Neuronal stem cell (in vitro differentiated cells): ENCODE data around the gene ART5.

Experiments
- DNase-seq: peaks from one replicate; pipeline ENCODE4 v3.0.0-alpha.2; 2013; ENCODE audit warnings: low spot score
- H2AFZ ChIP-seq: one replicate; pipeline ENCODE4 v1.6.1; 2013; ENCODE audit warnings: mild to moderate bottlenecking, low read length, inconsistent platforms
- H2AK5ac ChIP-seq: 2 replicates; pipeline ENCODE4 v1.6.1; 2013; ENCODE audit warnings: low read depth, mild to moderate bottlenecking, inconsistent platforms, low read length, moderate library complexity, mixed read lengths
- H2BK120ac ChIP-seq: 2 replicates; pipeline ENCODE4 v1.6.1; 2013; ENCODE audit warnings: low read depth, mild to moderate bottlenecking, inconsistent platforms, low read length, moderate library complexity, mixed read lengths
- H2BK12ac ChIP-seq: one replicate; pipeline ENCODE4 v1.6.1; 2013; ENCODE audit warnings: low read length, inconsistent platforms
- H2BK15ac ChIP-seq: 2 replicates; pipeline ENCODE4 v1.6.1; 2013; ENCODE audit warnings: mild to moderate bottlenecking, low read length, inconsistent platforms, mixed read lengths
- H2BK5ac ChIP-seq: one replicate; pipeline ENCODE4 v1.6.1; 2013; ENCODE audit warnings: inconsistent platforms, mild to moderate bottlenecking, low read length, moderate library complexity
- H3K14ac ChIP-seq: one replicate; pipeline ENCODE4 v1.6.1; 2013; ENCODE audit warnings: low read length, inconsistent platforms
- H3K18ac ChIP-seq: 2 replicates; pipeline ENCODE4 v1.6.1; 2013; ENCODE audit warnings: low read length, inconsistent platforms
- H3K23ac ChIP-seq: 2 replicates; pipeline ENCODE4 v1.6.1; 2013; ENCODE audit warnings: low read depth, mild to moderate bottlenecking, mixed read lengths, low read length, inconsistent platforms; ENCODE audit not compliant: poor library complexity
- H3K27ac ChIP-seq: replicated peaks from 3 replicates; pipeline ENCODE4 v1.5.1; 2013; ENCODE audit warnings: low read length, inconsistent platforms
- H3K27me3 ChIP-seq, 3 experiments: 2 replicates each; pipeline ENCODE4 v1.6.1; 2013; ENCODE audit warnings: low read length in 3 of 3, mild to moderate bottlenecking in 2 of 3, inconsistent platforms in 1 of 3, low read depth in 1 of 3, mixed read lengths in 1 of 3, moderate library complexity in 1 of 3; ENCODE audit not compliant: control insufficient read depth in 3 of 3, insufficient read depth in 3 of 3
- H3K36me3 ChIP-seq, 2 donors: replicated peaks in 1 of 2; 2 replicates each; pipeline ENCODE4 v1.6.1; 2013; ENCODE audit warnings: low read length in 2 of 2; ENCODE audit not compliant: control insufficient read depth in 2 of 2, insufficient read depth in 2 of 2
- H3K4ac ChIP-seq: 2 replicates; pipeline ENCODE4 v1.6.1; 2013; ENCODE audit warnings: inconsistent platforms, mild to moderate bottlenecking, low read length, moderate library complexity
- H3K4me1 ChIP-seq, 2 donors: 1 replicate in 1 of 2; 2 replicates in 1 of 2; pipeline ENCODE4 v1.6.1; 2013; ENCODE audit warnings: low read length in 2 of 2, low read depth in 1 of 2; ENCODE audit not compliant: control insufficient read depth in 2 of 2, insufficient read depth in 1 of 2
- H3K4me2 ChIP-seq: one replicate; pipeline ENCODE4 v1.6.1; 2013; ENCODE audit warnings: mild to moderate bottlenecking, low read length, inconsistent platforms; ENCODE audit not compliant: insufficient read depth, poor library complexity, severe bottlenecking
- H3K4me3 ChIP-seq, 2 donors: 2 replicates each; pipeline ENCODE4 v1.5.1; 2013; ENCODE audit warnings: low read length in 2 of 2, mild to moderate bottlenecking in 2 of 2, inconsistent platforms in 1 of 2, moderate library complexity in 1 of 2
- H3K79me1 ChIP-seq: one replicate; pipeline ENCODE4 v1.6.1; 2013; ENCODE audit warnings: low read depth, mild to moderate bottlenecking, inconsistent platforms, low read length, moderate library complexity
- H3K9ac ChIP-seq: one replicate; pipeline ENCODE4 v1.6.1; 2013; ENCODE audit warnings: mild to moderate bottlenecking, low read depth, low read length, inconsistent platforms; ENCODE audit not compliant: poor library complexity
- H3K9me3 ChIP-seq, 2 donors: replicated peaks in 1 of 2; 2 replicates each; pipeline versions ENCODE3 to v1.6.1; 2013; ENCODE audit warnings: low read length in 2 of 2, mild to moderate bottlenecking in 2 of 2, inconsistent platforms in 1 of 2, low read depth in 1 of 2, mixed read lengths in 1 of 2, moderate library complexity in 1 of 2; ENCODE audit not compliant: control insufficient read depth in 2 of 2, insufficient read depth in 1 of 2
- H4K8ac ChIP-seq: one replicate; pipeline ENCODE4 v1.6.1; 2013; ENCODE audit warnings: low read depth, mild to moderate bottlenecking, inconsistent platforms, low read length, moderate library complexity
- H4K91ac ChIP-seq: one replicate; pipeline ENCODE4 v1.6.1; 2013; ENCODE audit warnings: low read length, low read depth, mild to moderate bottlenecking, inconsistent platforms; ENCODE audit not compliant: poor library complexity
- WGBS, 2 donors: extraction: QIAGEN DNeasy Blood & Tissue Kit; methylation state at CpG; one replicate each; pipeline ENCODE4 v1.1.7; 2013; ENCODE audit warnings: missing lambda C conversion rate in 2 of 2, mixed read lengths in 1 of 2; ENCODE audit not compliant: insufficient read length in 2 of 2, insufficient replicate concordance in 1 of 2; ENCODE audit errors: extremely low coverage in 2 of 2; 5-methylcytosine and 5-hydroxymethylcytosine counted together

The ART5 gene

DNA sequence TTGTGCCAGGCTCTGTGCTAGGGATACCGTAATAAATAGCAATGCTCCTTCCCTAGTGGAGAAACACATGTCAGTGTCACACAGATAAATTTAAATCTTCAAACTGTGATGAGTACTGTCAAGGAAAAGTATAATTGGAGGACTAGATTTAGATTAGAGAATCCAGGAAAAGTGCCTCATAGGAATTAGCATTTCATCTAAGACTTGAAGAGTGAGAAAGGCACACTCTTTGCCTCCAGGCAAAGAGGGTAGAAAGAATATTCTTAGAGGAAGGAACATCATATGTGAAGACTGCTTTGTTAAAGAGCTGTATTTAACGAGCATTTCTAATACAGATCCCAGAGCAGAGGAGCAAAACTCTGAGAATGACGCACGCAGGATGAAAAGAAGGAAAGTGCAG, 30.9 kb downstream of the ART5 start:
- no peak overlapping the region for H2BK120ac ChIP-seq
- no peaks in the 10 kb centered on the region for H3K79me1 ChIP-seq
- H2AFZ ChIP-seq: no peak overlapping the region
- no peak overlapping the region for H2BK5ac ChIP-seq
- H2AK5ac ChIP-seq: no peak overlapping the region
- no peak overlapping the region for H2BK12ac ChIP-seq
- no peak overlapping the region for H3K9ac ChIP-seq
- H3K4me2 ChIP-seq: no peak overlapping the region
- H3K14ac ChIP-seq: no peak overlapping the region
- peaks cover 0 to 2% of the 10 kb centered on the region in 2 donors for H3K9me3 ChIP-seq
- no peak overlapping the region for H3K23ac ChIP-seq
- no peak overlapping the region for H4K91ac ChIP-seq
- no peak overlapping the region for H3K4me3 ChIP-seq
- H4K8ac ChIP-seq: no peak overlapping the region
- H3K4me1 ChIP-seq: peaks cover 0 to 2% of the 10 kb centered on the region in 2 donors
- DNase-seq: no peak
- H3K27ac ChIP-seq: no peak overlapping the region
- H3K27me3 ChIP-seq: peaks cover 0 to 2% (median 0%) of the 10 kb centered on the region in 3 experiments
- H3K18ac ChIP-seq: no peak overlapping the region
- WGBS, 2 donors: no CpG with 5 or more reads among the region's 4 CpGs
- no peaks in the 10 kb centered on the region for H3K36me3 ChIP-seq
- H2BK15ac ChIP-seq: no peak overlapping the region
- H3K4ac ChIP-seq: no peak overlapping the region

DNA sequence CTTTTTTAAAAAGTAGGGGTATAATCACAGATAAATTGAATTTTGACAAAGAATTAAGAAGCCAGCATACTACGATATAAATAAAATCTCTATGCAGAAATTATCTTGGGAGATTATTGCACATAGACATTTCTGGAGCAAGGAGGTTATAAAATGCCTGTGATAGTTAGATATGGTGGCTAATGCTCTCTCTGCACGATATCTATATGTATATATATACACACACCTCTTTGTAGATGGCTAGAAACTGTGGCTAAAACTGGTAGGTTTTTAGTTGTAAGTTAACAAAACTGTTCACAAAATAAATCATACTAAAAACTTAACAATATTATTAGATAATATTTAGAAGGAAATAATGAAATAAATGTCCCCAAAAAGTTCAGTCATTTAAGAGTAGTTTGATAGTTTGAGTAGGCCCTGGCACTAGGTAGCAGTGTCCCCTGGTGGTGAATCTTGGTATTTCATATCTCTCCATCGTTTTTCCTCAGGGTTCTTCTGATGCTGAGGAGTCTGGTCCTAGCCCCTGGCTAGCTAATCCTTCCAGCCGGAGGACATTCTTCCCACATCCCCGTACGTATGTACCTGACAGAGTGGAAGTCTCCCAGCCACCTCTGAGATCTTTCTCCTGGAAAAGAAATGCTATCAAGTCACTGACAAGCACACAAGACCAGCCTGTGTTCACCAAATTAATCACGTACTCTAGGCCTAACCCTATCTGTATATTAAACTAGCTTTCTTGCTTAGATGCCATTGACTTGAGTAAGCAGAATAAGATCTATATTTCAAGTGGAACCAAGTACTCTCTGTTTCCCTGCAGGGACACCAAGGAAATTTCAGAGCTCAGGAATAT, 32.2 kb downstream of the ART5 start:
- Histone ChIP-seq H3K36me3 (no peaks in the 10 kb centered on the region), H3K4me1 (no peaks in the 10 kb centered on the region), H2AFZ (no peak overlapping the region), H3K4ac (no peak overlapping the region), H3K9ac (no peak overlapping the region), H2AK5ac (no peak overlapping the region), H3K23ac (no peak overlapping the region), H3K27ac (no peak overlapping the region), H3K79me1 (no peaks in the 10 kb centered on the region), H2BK15ac (no peak overlapping the region), H3K9me3 (peaks cover 0 to 2% of the 10 kb centered on the region in 2 donors), H3K18ac (no peak overlapping the region), H3K27me3 (peaks cover 0 to 2% (median 0%) of the 10 kb centered on the region in 3 experiments), H2BK12ac (no peak overlapping the region), H3K14ac (no peak overlapping the region), H2BK120ac (no peak overlapping the region), H3K4me2 (no peak overlapping the region), H2BK5ac (no peak overlapping the region), H4K8ac (no peak overlapping the region), H4K91ac (no peak overlapping the region), H3K4me3 (no peak overlapping the region)
- peak; percentile 54 for DNase-seq
- no CpG with 5 or more reads among the region's 7 CpGs for WGBS, 2 donors

DNA sequence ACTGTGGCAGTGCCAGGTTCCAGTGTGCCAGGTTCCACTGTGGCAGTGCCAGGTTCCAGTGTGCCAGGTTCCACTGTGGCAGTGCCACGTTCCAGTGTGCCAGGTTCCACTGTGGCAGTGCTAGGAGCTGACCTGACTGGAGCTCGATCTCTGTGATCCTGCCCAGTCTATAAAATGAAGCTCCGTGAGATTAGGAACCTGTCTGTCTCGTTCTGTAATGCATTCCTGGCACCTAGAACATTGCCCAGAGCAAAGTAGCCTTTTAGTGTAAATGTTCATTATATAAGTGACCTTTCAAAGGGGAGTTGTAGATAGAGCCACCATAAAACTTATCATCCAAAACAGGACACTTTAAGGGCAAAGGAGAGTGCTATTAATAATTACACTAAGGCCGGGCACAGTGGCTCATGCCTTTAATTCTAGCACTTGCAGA, 36.0 kb downstream of the ART5 start:
- Histone ChIP-seq H2AFZ (no peak overlapping the region), H4K91ac (no peak overlapping the region), H3K23ac (no peak overlapping the region), H3K79me1 (no peaks in the 10 kb centered on the region), H3K9me3 (peaks cover 0 to 2% of the 10 kb centered on the region in 2 donors), H3K18ac (no peak overlapping the region), H2BK12ac (no peak overlapping the region), H3K4me3 (no peak overlapping the region), H2AK5ac (no peak overlapping the region), H3K27me3 (peaks cover 0 to 2% (median 0%) of the 10 kb centered on the region in 3 experiments), H3K4me1 (no peaks in the 10 kb centered on the region), H3K27ac (no peak overlapping the region), H4K8ac (no peak overlapping the region), H3K4me2 (no peak overlapping the region), H3K4ac (no peak overlapping the region), H3K36me3 (no peaks in the 10 kb centered on the region), H2BK5ac (no peak overlapping the region), H2BK15ac (no peak overlapping the region), H3K14ac (no peak overlapping the region), H2BK120ac (no peak overlapping the region), H3K9ac (no peak overlapping the region)
- DNase-seq: no peak
- WGBS, 2 donors: no CpG with 5 or more reads among the region's 5 CpGs

DNA sequence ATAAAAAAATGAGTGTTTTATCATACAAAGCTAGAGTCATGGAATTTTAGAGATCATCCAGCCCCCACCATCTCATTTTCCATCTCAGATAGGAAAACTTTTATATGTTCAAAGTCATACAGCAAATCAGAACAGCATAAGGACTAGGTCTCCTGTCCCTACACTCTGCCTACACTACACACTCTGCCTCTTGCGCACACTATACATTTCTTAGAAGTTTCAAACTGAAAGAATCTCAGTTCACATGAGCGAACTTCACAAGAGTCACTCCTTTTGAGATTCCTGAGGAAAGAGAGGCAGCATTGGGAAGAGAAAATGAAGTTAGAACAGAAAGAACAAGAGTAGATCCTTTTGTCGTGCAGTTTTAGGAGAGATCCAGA, 36.5 kb downstream of the ART5 start:
- Histone ChIP-seq H3K4me2 (no peak overlapping the region), H2AK5ac (no peak overlapping the region), H3K9me3 (peaks cover 0 to 2% of the 10 kb centered on the region in 2 donors), H3K9ac (no peak overlapping the region), H3K23ac (no peak overlapping the region), H3K18ac (no peak overlapping the region), H3K36me3 (no peaks in the 10 kb centered on the region), H4K8ac (no peak overlapping the region), H3K14ac (no peak overlapping the region), H3K4me1 (no peaks in the 10 kb centered on the region), H2AFZ (no peak overlapping the region), H3K27me3 (peaks cover 0 to 2% (median 0%) of the 10 kb centered on the region in 3 experiments), H3K79me1 (no peaks in the 10 kb centered on the region), H2BK15ac (no peak overlapping the region), H2BK12ac (no peak overlapping the region), H4K91ac (no peak overlapping the region), H2BK120ac (no peak overlapping the region), H3K4me3 (no peak overlapping the region), H3K27ac (no peak overlapping the region), H3K4ac (no peak overlapping the region), H2BK5ac (no peak overlapping the region)
- DNase-seq: no peak
- WGBS, 2 donors: no CpG with 5 or more reads among the region's 3 CpGs
